ENCODE results near the gene ESR2. TPM values are rescaled to one million over a fixed set of nuclear protein-coding genes. Genes with fewer than 3 reads are reported as not detected.
"Not testable (repeated sequence)": the region's sequence is repeated elsewhere in the genome, so short reads cannot be mapped to it uniquely, and the experiment has no call there.

The ESR2 gene
- total RNA-seq, 3 donors from 2014 or later, result 0.98 to 2.2 (median 1.5) TPM

DNA sequence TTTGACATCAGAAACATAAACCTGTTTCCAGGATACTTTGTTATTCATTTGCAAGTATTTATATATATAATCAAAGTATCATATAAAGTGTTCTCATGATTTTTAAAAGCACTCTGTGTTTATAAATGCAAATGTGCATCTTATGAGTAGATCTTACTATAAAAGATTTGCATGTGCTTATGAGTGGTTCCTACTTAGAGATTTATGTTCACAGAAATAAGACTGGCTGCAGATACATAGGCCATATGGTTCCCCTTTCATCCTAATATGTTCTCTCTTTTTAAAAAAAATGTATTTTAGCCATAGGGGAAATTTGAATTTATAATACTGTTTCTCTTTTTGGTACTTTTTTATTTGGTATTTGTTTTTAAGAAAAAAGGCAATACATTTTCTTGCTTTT is 174.2 kb downstream of the ESR2 start:
- intact Hi-C loops (cut with DNase I; ENCODE audit: low total_unique reads), result no loop called here
- Histone ChIP-seq H3K27ac (no peak overlapping the region), H3K9me3 (no peaks in the 10 kb centered on the region), H3K4me1 (no peaks in the 10 kb centered on the region), H3K4me3 (no peak overlapping the region), H3K36me3 (peaks cover 9% of the 10 kb centered on the region), H3K27me3 (no peaks in the 10 kb centered on the region)
- TF ChIP-seq POLR2A (IDR thresholded peaks at IDR 0.05) (no peak), POLR2AphosphoS5 (IDR thresholded peaks at IDR 0.05) (no peak)
- TF ChIP-seq, protein P1, sequence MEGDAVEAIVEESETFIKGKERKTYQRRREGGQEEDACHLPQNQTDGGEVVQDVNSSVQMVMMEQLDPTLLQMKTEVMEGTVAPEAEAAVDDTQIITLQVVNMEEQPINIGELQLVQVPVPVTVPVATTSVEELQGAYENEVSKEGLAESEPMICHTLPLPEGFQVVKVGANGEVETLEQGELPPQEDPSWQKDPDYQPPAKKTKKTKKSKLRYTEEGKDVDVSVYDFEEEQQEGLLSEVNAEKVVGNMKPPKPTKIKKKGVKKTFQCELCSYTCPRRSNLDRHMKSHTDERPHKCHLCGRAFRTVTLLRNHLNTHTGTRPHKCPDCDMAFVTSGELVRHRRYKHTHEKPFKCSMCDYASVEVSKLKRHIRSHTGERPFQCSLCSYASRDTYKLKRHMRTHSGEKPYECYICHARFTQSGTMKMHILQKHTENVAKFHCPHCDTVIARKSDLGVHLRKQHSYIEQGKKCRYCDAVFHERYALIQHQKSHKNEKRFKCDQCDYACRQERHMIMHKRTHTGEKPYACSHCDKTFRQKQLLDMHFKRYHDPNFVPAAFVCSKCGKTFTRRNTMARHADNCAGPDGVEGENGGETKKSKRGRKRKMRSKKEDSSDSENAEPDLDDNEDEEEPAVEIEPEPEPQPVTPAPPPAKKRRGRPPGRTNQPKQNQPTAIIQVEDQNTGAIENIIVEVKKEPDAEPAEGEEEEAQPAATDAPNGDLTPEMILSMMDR (IDR thresholded peaks at IDR 0.05), result no peak
- no peak for DNase-seq (ENCODE audit: low spot score in 2 of 2)

DNA sequence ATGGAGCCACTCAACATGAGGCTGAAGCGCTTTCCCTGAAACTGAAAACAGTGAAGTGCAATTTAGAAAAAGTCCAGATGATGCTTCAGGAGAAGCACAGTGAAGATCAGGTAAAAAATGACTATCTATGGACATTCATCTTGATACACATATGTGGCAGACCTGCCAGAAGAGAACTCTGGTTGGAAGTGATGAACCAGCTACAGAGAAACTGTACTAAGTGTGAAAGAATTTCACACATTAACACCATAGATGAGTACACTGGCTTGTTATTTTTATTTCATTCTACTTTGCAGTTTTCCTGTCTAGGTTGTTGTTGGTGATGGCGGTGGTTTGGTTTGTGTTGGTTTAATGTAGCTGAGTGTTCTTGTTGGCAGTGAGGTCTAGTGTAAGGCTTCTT is 174.7 kb downstream of the ESR2 start:
- H3K27ac ChIP-seq, result no peak overlapping the region
- H3K4me3 ChIP-seq, result no peak overlapping the region
- no peak for DNase-seq (ENCODE audit: low spot score in 2 of 2)
- intact Hi-C loops (cut with DNase I; ENCODE audit: low total_unique reads), result no loop called here
- peaks cover 9% of the 10 kb centered on the region for H3K36me3 ChIP-seq
- no peaks in the 10 kb centered on the region for H3K27me3 ChIP-seq
- TF ChIP-seq POLR2A (IDR thresholded peaks at IDR 0.05), result no peak
- TF ChIP-seq, protein P1 (IDR thresholded peaks at IDR 0.05), result no peak
- TF ChIP-seq POLR2AphosphoS5 (IDR thresholded peaks at IDR 0.05), result no peak
- no peaks in the 10 kb centered on the region for H3K4me1 ChIP-seq
- no peaks in the 10 kb centered on the region for H3K9me3 ChIP-seq

DNA sequence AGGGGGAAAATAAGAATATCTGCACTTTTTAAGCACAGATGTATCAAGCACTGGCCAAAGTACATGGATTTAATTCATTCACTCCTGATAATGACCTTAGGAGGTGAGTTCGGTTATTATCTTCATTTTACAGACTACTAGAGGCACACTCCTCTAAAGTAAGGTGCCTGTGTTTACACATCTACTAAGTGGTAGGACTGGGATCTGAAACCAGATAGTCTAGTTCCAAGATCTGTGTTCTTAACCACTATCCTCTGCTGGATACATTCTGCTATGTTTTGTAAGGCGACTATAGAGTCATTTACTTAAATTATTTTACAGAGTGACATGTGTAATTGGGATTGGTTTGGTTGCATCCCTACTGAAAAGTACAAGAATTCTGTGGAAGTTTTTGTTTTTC is 175.3 kb downstream of the ESR2 start:
- no peak overlapping the region for H3K27ac ChIP-seq
- no peak for TF ChIP-seq POLR2AphosphoS5 (IDR thresholded peaks at IDR 0.05)
- TF ChIP-seq, protein P1 (IDR thresholded peaks at IDR 0.05), result no peak
- TF ChIP-seq POLR2A (IDR thresholded peaks at IDR 0.05), result no peak
- no peak overlapping the region for H3K4me3 ChIP-seq
- no peaks in the 10 kb centered on the region for H3K9me3 ChIP-seq
- intact Hi-C loops (cut with DNase I; ENCODE audit: low total_unique reads), result no loop called here
- H3K36me3 ChIP-seq, result peaks cover 9% of the 10 kb centered on the region
- H3K27me3 ChIP-seq, result no peaks in the 10 kb centered on the region
- no peak for DNase-seq (ENCODE audit: low spot score in 2 of 2)
- no peaks in the 10 kb centered on the region for H3K4me1 ChIP-seq

DNA sequence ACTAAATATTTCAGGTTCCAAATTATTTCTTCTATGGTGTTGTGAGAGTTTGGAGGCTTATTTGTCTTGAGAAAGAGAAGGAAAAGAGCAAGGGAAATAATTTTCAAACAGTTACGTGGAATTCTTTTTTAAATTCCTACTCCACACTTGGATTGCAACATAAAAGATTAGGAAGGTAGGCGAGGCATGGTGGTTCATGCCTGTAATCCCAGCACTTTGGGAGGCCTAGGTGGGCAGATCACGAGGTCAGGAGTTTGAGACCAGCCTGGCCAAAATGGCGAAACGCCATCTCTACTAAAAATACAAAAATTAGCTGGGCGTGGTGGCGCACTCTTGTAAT is 175.8 kb downstream of the ESR2 start:
- H3K27ac ChIP-seq; H3K4me1 ChIP-seq; H3K4me3 ChIP-seq; intact Hi-C loops (cut with DNase I; ENCODE audit: low total_unique reads); H3K27me3 ChIP-seq; H3K36me3 ChIP-seq; H3K9me3 ChIP-seq; DNase-seq (ENCODE audit: low spot score in 2 of 2): not testable (repeated sequence)

DNA sequence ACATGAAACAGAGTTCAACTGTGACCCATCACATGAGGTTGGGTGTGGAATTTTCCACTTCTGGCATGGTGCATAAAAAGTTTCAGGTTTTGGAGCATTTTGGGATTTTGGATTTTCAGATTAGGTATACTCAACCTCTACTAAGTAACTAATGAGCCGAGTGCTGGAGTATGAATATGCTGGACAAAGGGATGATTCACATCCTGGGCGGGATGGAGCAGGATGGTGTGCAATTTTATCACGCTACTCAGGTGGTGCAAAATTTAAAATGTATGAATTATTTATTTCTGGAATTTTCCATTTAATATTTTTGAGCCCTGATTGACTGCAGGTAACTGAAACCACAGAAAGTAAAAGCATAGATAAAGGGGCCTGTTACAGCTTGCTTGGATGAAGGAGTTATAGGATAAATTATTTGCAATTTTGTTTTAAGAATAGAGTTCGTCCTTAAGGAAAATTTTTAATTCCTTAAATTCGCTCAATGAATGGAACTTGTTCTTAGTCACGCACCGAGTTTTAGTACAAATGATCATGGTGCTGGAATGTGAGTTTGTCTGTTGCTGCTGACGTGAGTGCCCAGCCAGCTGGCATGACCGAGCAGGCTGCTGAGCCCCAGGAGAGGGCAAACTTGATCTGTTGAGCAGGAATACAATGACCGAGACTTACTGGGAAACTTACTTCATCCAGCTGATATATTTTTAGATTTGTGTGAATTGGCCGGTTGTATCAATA is 176.3 kb downstream of the ESR2 start:
- Histone ChIP-seq H3K27me3 (no peaks in the 10 kb centered on the region), H3K4me3 (no peak overlapping the region), H3K36me3 (peaks cover 9% of the 10 kb centered on the region), H3K4me1 (no peaks in the 10 kb centered on the region), H3K9me3 (no peaks in the 10 kb centered on the region), H3K27ac (no peak overlapping the region)
- DNase-seq (ENCODE audit: low spot score in 2 of 2), result peak in 1 of 2 donors; percentile 20
- TF ChIP-seq POLR2A (IDR thresholded peaks at IDR 0.05) (no peak), POLR2AphosphoS5 (IDR thresholded peaks at IDR 0.05) (no peak)
- TF ChIP-seq, protein P1 (IDR thresholded peaks at IDR 0.05), result no peak
- intact Hi-C loops (cut with DNase I; ENCODE audit: low total_unique reads), result no loop called here

Data from breast epithelium (tissue), 4 donors.